C4-2B (cell line): ENCODE data around the gene LDB3.

ENCODE experiments used
- H3K27ac ChIP-seq: fragments of 450-650 bp; 2 replicates; pipeline ENCODE4 v1.5.1; 2017
- CTCF ChIP-seq: fragments of 450-650 bp; conservative IDR thresholded peaks from 2 replicates; pipeline ENCODE4 v1.5.1; 2017; ENCODE audit warnings: mild to moderate bottlenecking
- ZFX ChIP-seq: fragments of 450-650 bp; IDR thresholded peaks from 2 replicates; pipeline ENCODE4 v1.6.1; 2017

LDB3 gene

GRCh38 chr10:86662186-86663045 lies 5.9 kb upstream of the LDB3 start:
- no peak overlapping the region for H3K27ac ChIP-seq

GRCh38 chr10:86663046-86663345 lies 5.3 kb upstream of the LDB3 start:
- no peak overlapping the region for H3K27ac ChIP-seq
- TF ChIP-seq ZFX (no peak), CTCF (no peak)

More at GRCh38 chr10:86662186-86663045, 5.9 kb upstream of the LDB3 start:
- TF ChIP-seq CTCF, result no peak
- no peak for TF ChIP-seq ZFX

GRCh38 chr10:86663576-86664339 lies 4.6 kb upstream of the LDB3 start:
- no peak for TF ChIP-seq ZFX
- no peak for TF ChIP-seq CTCF
- no peak overlapping the region for H3K27ac ChIP-seq

GRCh38 chr10:86664341-86665217 lies 3.7 kb upstream of the LDB3 start:
- TF ChIP-seq CTCF, result no peak
- no peak for TF ChIP-seq ZFX
- H3K27ac ChIP-seq, result peak overlapping the region; percentile 53

- no peak for TF ChIP-seq ZFX
- TF ChIP-seq CTCF, result no peak
- peak overlapping the region; percentile 53 for H3K27ac ChIP-seq
Measured at GRCh38 chr10:86665218-86665607, 3.1 kb upstream of the LDB3 start.

- H3K27ac ChIP-seq, result no peak overlapping the region
- TF ChIP-seq ZFX, result no peak
- no peak for TF ChIP-seq CTCF
Measured at GRCh38 chr10:86665868-86666267, 2.4 kb upstream of the LDB3 start.
